Activated CD8-positive, alpha-beta T cell treated with anti-CD3 and anti-CD28 coated beads for 36 hours (primary cell): ENCODE results near the gene C2orf76. TPM values are rescaled to one million over a fixed set of nuclear protein-coding genes. Genes with fewer than 3 reads are reported as not detected.

Experiments used
- ATAC-seq: fragments of 200-7000 bp; cut with Tn5 transposase; one replicate; pipeline ENCODE4 v1.10.0; 2021; ENCODE audit warnings: mild to moderate bottlenecking, moderate library complexity
- CTCF ChIA-PET: fragments of 350-600 bp; sonication (Branson Sonifier 250); formaldehyde crosslinking; loops from one replicate; lab custom pipeline; 2021; ENCODE audit warnings: antibody characterized with exemption; lab: Charles Lee
- POLR2A ChIA-PET: fragments of 350-600 bp; sonication (Branson Sonifier 250); formaldehyde crosslinking; loops from one replicate; lab custom pipeline; 2021; ENCODE audit warnings: antibody characterized with exemption; lab: Charles Lee
- DNase-seq: peaks from one replicate; pipeline ENCODE4 v3.0.0-alpha.2; 2020
- H3K27ac Mint-ChIP-seq: one replicate; pipeline ENCODE4 v1.8.0; 2021; ENCODE audit warnings: mild to moderate bottlenecking, mixed read lengths
- H3K27me3 Mint-ChIP-seq: one replicate; pipeline ENCODE4 v1.8.0; 2021; ENCODE audit warnings: mixed read lengths
- H3K36me3 Mint-ChIP-seq: one replicate; pipeline ENCODE4 v1.8.0; 2021; ENCODE audit warnings: low read depth, mixed read lengths
- H3K4me1 Mint-ChIP-seq: one replicate; pipeline ENCODE4 v1.8.0; 2021; ENCODE audit warnings: low read depth, mixed read lengths
- H3K4me3 Mint-ChIP-seq: one replicate; pipeline ENCODE4 v1.8.0; 2021; ENCODE audit warnings: mild to moderate bottlenecking, moderate library complexity, mixed read lengths
- H3K9me3 Mint-ChIP-seq: one replicate; pipeline ENCODE4 v1.8.0; 2021; ENCODE audit warnings: mixed read lengths
- intact Hi-C: fragments of 100-400 bp; cut with micrococcal nuclease; formaldehyde crosslinking; loops from one replicate; pipeline ENCODE4 v1.10.0; 2022
- total RNA-seq, 2 experiments: library from RNA; stranded (reverse); gene quantifications; one replicate each; pipeline ENCODE4 v1.2.3, GENCODE V29; 2021
- TF ChIP-seq, protein P1 (sequence below): fragments of 200-600 bp; IDR thresholded peaks from one replicate; pipeline ENCODE4 v1.8.0; 2022; ENCODE audit warnings: antibody characterized with exemption, mild to moderate bottlenecking

The C2orf76 gene
- total RNA-seq, 2 experiments from 2014 or later: 9.6 to 11.5 TPM

DNA sequence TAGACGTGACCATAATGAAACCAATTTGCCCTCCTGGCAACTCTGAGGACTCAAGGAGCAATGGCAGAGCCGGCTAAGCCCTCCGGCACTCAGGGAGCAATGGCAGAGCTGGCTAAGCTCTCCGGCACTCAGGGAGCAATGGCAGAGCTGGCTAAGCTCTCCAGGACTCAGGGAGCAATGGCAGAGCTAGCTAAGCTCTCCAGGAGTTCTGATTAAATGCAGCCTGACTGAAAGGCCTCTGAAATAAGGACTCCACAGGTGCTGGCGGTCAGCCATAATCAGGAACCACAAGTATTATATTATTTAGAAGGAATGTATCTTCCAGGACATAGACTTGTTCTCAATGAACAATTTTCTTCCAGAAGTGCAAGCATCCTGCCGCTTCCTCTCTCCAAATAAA, 65.2 kb downstream of the C2orf76 start:
- DNase-seq (no peak), ATAC-seq (no peak)
- H3K27me3 Mint-ChIP-seq: no peaks in the 10 kb centered on the region
- no peak overlapping the region for H3K27ac Mint-ChIP-seq
- ChIA-PET POLR2A (no interaction called here), CTCF (no interaction called here)
- TF ChIP-seq, protein P1, sequence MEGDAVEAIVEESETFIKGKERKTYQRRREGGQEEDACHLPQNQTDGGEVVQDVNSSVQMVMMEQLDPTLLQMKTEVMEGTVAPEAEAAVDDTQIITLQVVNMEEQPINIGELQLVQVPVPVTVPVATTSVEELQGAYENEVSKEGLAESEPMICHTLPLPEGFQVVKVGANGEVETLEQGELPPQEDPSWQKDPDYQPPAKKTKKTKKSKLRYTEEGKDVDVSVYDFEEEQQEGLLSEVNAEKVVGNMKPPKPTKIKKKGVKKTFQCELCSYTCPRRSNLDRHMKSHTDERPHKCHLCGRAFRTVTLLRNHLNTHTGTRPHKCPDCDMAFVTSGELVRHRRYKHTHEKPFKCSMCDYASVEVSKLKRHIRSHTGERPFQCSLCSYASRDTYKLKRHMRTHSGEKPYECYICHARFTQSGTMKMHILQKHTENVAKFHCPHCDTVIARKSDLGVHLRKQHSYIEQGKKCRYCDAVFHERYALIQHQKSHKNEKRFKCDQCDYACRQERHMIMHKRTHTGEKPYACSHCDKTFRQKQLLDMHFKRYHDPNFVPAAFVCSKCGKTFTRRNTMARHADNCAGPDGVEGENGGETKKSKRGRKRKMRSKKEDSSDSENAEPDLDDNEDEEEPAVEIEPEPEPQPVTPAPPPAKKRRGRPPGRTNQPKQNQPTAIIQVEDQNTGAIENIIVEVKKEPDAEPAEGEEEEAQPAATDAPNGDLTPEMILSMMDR: no peak
- H3K4me1 Mint-ChIP-seq: no peaks in the 10 kb centered on the region
- peaks cover 2% of the 10 kb centered on the region for H3K36me3 Mint-ChIP-seq
- no peaks in the 10 kb centered on the region for H3K9me3 Mint-ChIP-seq
- no peak overlapping the region for H3K4me3 Mint-ChIP-seq
- intact Hi-C loops: no loop called here

- intact Hi-C loops: no loop called here
Observed at GRCh38 chr2:119295688-119296375, 70.8 kb downstream of the C2orf76 start.

DNA sequence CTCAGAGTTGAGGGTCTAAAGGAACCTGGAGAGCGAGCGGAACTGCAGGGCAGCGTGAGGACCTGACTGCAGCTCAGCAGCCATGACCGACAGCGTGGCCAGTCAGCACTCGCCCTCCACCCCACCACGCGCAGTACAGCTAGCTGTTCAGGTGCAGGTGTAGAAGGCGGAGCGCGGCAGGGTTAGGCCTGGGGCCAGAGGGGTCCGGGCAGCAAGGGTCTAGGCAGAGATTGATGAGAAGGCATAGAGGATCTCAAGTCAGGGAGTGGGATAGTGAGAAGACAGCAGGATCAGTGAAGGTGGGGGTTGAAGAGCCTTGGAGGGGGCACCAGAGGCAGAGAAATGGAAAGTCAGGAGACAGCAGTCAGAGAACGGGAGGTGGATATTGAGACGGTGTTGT, 72.0 kb downstream of the C2orf76 start:
- Mint-ChIP-seq H3K27ac (no peak overlapping the region), H3K9me3 (no peaks in the 10 kb centered on the region), H3K36me3 (no peaks in the 10 kb centered on the region), H3K4me1 (no peaks in the 10 kb centered on the region), H3K4me3 (no peak overlapping the region), H3K27me3 (no peaks in the 10 kb centered on the region)
- POLR2A ChIA-PET: no interaction called here
- no peak for ATAC-seq
- CTCF ChIA-PET: no interaction called here
- intact Hi-C loops: no loop called here
- TF ChIP-seq, protein P1: no peak
- DNase-seq: no peak

More at GRCh38 chr2:119295688-119296375, 70.8 kb downstream of the C2orf76 start:
- Mint-ChIP-seq H3K27me3 (no peaks in the 10 kb centered on the region), H3K27ac (no peak overlapping the region), H3K36me3 (no peaks in the 10 kb centered on the region), H3K4me1 (no peaks in the 10 kb centered on the region), H3K4me3 (no peak overlapping the region), H3K9me3 (no peaks in the 10 kb centered on the region)
- ATAC-seq (no peak), DNase-seq (no peak)
- TF ChIP-seq, protein P1: no peak
- POLR2A ChIA-PET: no interaction called here
- CTCF ChIA-PET: no interaction called here

- Mint-ChIP-seq H3K4me3 (no peak overlapping the region), H3K4me1 (no peaks in the 10 kb centered on the region), H3K27ac (no peak overlapping the region), H3K9me3 (no peaks in the 10 kb centered on the region), H3K27me3 (no peaks in the 10 kb centered on the region), H3K36me3 (no peaks in the 10 kb centered on the region)
- TF ChIP-seq, protein P1: no peak
- ChIA-PET POLR2A (no interaction called here), CTCF (no interaction called here)
- intact Hi-C loops: no loop called here
- ATAC-seq (no peak), DNase-seq (no peak)
Observed at GRCh38 chr2:119293900-119294299, 72.7 kb downstream of the C2orf76 start.

DNA sequence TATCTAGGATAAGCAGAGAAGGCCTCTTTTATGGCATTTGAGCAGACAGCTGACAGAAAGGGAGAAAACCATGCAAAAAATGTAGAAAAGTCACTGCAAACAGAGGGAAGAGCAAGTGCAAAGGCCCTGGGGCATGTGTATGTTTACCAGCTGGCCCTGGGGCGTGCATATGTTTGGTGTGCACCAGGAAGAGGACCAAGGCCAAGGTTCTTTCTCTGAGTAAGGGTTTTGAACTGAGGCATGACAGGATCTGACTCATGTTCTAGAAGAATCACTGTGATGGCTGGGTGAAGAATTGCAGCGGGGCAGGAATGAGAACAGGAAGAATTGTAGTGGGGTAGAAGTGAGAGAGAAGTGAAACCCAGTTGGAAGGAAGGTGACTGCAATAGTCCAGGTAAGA, 73.4 kb downstream of the C2orf76 start:
- Mint-ChIP-seq H3K4me1 (no peaks in the 10 kb centered on the region), H3K27ac (no peak overlapping the region), H3K36me3 (no peaks in the 10 kb centered on the region), H3K4me3 (no peak overlapping the region), H3K9me3 (no peaks in the 10 kb centered on the region), H3K27me3 (no peaks in the 10 kb centered on the region)
- DNase-seq: no peak
- TF ChIP-seq, protein P1: no peak
- CTCF ChIA-PET: no interaction called here
- ATAC-seq: no peak
- POLR2A ChIA-PET: no interaction called here
- intact Hi-C loops: no loop called here
